ENCODE data around the gene CACTIN.

The CACTIN gene

GRCh38 chr19:3645067-3645396 is 18.4 kb upstream of the CACTIN start:
- no peak for TF ChIP-seq CTCF (IDR thresholded peaks at IDR 0.05; ENCODE audit: low read depth, low read length)
- H3K4me3 ChIP-seq (replicated peaks in 1 of 2; ENCODE audit: low read depth in 2 of 2, low read length in 2 of 2), result no peak overlapping the region
- no peak for DNase-seq (ENCODE audit: low read depth in 2 of 2)

GRCh38 chr19:3644351-3645066 is 17.9 kb upstream of the CACTIN start:
- peak; percentile 22 to 39 for DNase-seq (ENCODE audit: low read depth in 2 of 2)
- no peak overlapping the region for H3K4me3 ChIP-seq (replicated peaks in 1 of 2; ENCODE audit: low read depth in 2 of 2, low read length in 2 of 2)
- TF ChIP-seq CTCF (IDR thresholded peaks at IDR 0.05; ENCODE audit: low read depth, low read length), result no peak

GRCh38 chr19:3643674-3644313 is 17.2 kb upstream of the CACTIN start:
- no peak for TF ChIP-seq CTCF (IDR thresholded peaks at IDR 0.05; ENCODE audit: low read depth, low read length)
- no peak for DNase-seq (ENCODE audit: low read depth in 2 of 2)
- H3K4me3 ChIP-seq (replicated peaks in 1 of 2; ENCODE audit: low read depth in 2 of 2, low read length in 2 of 2), result no peak overlapping the region

- TF ChIP-seq CTCF (IDR thresholded peaks at IDR 0.05; ENCODE audit: low read depth, low read length), result no peak
- H3K4me3 ChIP-seq (replicated peaks in 1 of 2; ENCODE audit: low read depth in 2 of 2, low read length in 2 of 2), result no peak overlapping the region
- no peak for DNase-seq (ENCODE audit: low read depth in 2 of 2)
These were observed 16.5 kb upstream of the CACTIN start for GRCh38 chr19:3642987-3643673.

- TF ChIP-seq CTCF (IDR thresholded peaks at IDR 0.05; ENCODE audit: low read depth, low read length), result no peak
- H3K4me3 ChIP-seq (replicated peaks in 1 of 2; ENCODE audit: low read depth in 2 of 2, low read length in 2 of 2), result no peak overlapping the region
- DNase-seq (ENCODE audit: low read depth in 2 of 2), result no peak
These were observed 15.7 kb upstream of the CACTIN start for GRCh38 chr19:3642296-3642695.

GRCh38 chr19:3641515-3642269 is 15.1 kb upstream of the CACTIN start:
- no peak overlapping the region for H3K4me3 ChIP-seq (replicated peaks in 1 of 2; ENCODE audit: low read depth in 2 of 2, low read length in 2 of 2)
- TF ChIP-seq CTCF (IDR thresholded peaks at IDR 0.05; ENCODE audit: low read depth, low read length), result no peak
- no peak for DNase-seq (ENCODE audit: low read depth in 2 of 2)

Data from cardiac fibroblast (primary cell).